Sigmoid colon (tissue), 4 donors: Measurements from ENCODE around the gene TESPA1.

Source experiments
- CTCF ChIP-seq, 4 experiments: fragments of 450-650 bp in 3 of 4; fragments of 200-600 bp in 1 of 4; IDR thresholded peaks; one replicate each; pipeline ENCODE4 v1.5.1; 2016 to 2019; ENCODE audit warnings: antibody characterized with exemption in 4 of 4, mild to moderate bottlenecking in 3 of 4, moderate library complexity in 2 of 4
- POLR2AphosphoS5 ChIP-seq, 4 donors: sonication (generic); formaldehyde crosslinking; IDR thresholded peaks; one replicate each; pipeline ENCODE4 v1.6.1; 2017; ENCODE audit warnings: antibody characterized with exemption in 4 of 4

DNA sequence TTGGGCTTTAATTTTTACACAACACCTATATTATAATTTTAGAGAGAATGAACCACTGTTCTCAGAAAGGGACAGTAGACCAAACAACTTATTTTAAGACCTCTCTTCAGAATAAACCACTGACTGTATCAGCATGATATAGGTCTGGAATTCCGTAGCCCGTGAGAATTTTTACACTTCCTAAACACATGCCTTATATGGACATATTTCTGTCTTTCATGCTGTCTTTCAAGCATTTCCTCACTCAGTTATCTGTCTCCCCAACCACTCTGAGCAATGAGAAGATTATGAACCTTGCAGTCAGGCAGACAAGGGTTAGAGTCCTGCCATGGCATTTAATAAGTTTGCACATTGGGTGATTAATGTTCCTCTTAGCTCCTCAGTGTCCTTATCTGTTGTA is 17.8 kb upstream of the TESPA1 start:
- TF ChIP-seq CTCF (IDR thresholded peaks at IDR 0.05) (no peak), POLR2AphosphoS5 (IDR thresholded peaks at IDR 0.05) (no peak)
